NCI-H1694 (cell line): Measurements from ENCODE around the gene ST3GAL5.

ENCODE experiments used
- DNase-seq: peaks from one replicate; lab custom pipeline; 2025; lab: John Stamatoyannopoulos, UW

The ST3GAL5 gene

GRCh38 chr2:85866165-85866659, 22.6 kb downstream of the ST3GAL5 start:
- DNase-seq: no peak

- no peak for DNase-seq
Measured at GRCh38 chr2:85865539-85866164, 23.1 kb downstream of the ST3GAL5 start.

GRCh38 chr2:85864654-85865053, 24.1 kb downstream of the ST3GAL5 start:
- DNase-seq: no peak

GRCh38 chr2:85862426-85862825, 26.4 kb downstream of the ST3GAL5 start:
- no peak for DNase-seq

GRCh38 chr2:85861650-85862049, 27.1 kb downstream of the ST3GAL5 start:
- no peak for DNase-seq

- no peak for DNase-seq
Measured at GRCh38 chr2:85861180-85861579, 27.6 kb downstream of the ST3GAL5 start.

GRCh38 chr2:85858841-85859240, 29.9 kb downstream of the ST3GAL5 start:
- DNase-seq: no peak

GRCh38 chr2:85854897-85855296, 33.9 kb downstream of the ST3GAL5 start:
- DNase-seq: no peak

GRCh38 chr2:85854166-85854509, 34.7 kb downstream of the ST3GAL5 start:
- DNase-seq: no peak

- DNase-seq: no peak
Measured at GRCh38 chr2:85853499-85854165, 35.2 kb downstream of the ST3GAL5 start.

- DNase-seq: no peak
Measured at GRCh38 chr2:85852937-85853498, 35.8 kb downstream of the ST3GAL5 start.

- DNase-seq: no peak
Measured at GRCh38 chr2:85852152-85852840, 36.5 kb downstream of the ST3GAL5 start.

- peak; percentile 55 for DNase-seq
Measured at GRCh38 chr2:85851253-85852151, 37.3 kb downstream of the ST3GAL5 start.

- no peak for DNase-seq
Measured at GRCh38 chr2:85850451-85850850, 38.3 kb downstream of the ST3GAL5 start.

- DNase-seq: no peak
Measured at GRCh38 chr2:85847051-85847588, 41.7 kb downstream of the ST3GAL5 start.

- DNase-seq: no peak
Measured at GRCh38 chr2:85846411-85846810, 42.4 kb downstream of the ST3GAL5 start.

GRCh38 chr2:85844486-85844885, 44.3 kb downstream of the ST3GAL5 start:
- no peak for DNase-seq

- no peak for DNase-seq
Measured at GRCh38 chr2:85843543-85843942, 45.2 kb downstream of the ST3GAL5 start.

GRCh38 chr2:85840091-85840490, 48.7 kb downstream of the ST3GAL5 start:
- DNase-seq: no peak

- DNase-seq: no peak
Measured at GRCh38 chr2:85839461-85839860, 49.3 kb downstream of the ST3GAL5 start.

GRCh38 chr2:85838641-85839040, 50.1 kb downstream of the ST3GAL5 start:
- DNase-seq: no peak

- DNase-seq: no peak
Measured at GRCh38 chr2:85838181-85838580, 50.6 kb downstream of the ST3GAL5 start.
